LNCAP (cell line): Measurements from ENCODE around the gene HINT2.

Source experiments
- TF ChIP-seq, protein P1 (sequence below): fragments of 450-650 bp; IDR thresholded peaks from 2 replicates; pipeline ENCODE4 v1.5.1; 2017; ENCODE audit warnings: mild to moderate bottlenecking

Gene HINT2

DNA sequence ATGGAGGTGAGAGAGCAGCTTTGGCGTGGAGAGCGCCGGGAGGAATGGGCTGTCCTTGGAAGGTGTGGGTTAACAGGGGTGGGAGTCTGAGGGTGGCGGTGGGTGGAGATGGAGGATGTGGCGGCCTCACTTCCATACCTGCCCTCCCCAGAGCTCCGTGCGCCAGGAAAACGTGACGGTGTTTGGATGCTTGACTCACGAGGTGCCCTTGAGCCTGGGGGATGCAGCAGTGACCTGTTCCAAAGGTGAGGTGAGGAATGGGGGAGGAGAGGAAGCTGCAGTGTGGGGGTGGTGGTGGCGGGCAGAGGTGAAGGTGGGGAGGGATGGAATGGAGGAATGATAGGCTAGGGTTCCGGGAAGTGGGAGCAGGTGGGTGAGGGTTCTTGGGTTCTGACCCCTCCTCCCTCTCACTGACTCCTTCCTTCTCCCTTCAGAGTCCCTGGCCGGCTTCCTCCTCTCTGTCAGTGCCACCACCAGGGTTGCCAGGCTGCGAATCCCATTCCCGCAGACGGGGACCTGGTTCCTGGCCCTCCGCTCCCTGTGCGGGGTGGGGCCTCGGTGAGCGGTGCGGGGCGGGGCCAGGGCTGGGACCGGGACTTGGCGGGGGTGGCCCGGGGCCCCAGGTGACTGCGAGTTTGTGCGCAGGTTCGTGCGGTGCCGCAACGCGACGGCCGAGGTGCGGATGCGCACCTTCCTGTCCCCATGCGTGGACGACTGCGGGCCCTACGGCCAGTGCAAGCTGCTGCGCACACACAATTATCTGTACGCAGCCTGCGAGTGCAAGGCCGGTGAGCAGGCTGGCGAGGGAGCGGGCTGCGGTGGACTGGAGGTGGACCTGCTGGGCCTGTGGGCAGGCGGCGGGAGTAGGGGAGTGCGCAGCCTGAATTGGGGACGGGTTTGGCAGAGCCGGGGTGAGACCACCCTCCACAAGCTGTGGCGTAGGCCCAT, 31.3 kb upstream of the HINT2 start:
- TF ChIP-seq, protein P1, sequence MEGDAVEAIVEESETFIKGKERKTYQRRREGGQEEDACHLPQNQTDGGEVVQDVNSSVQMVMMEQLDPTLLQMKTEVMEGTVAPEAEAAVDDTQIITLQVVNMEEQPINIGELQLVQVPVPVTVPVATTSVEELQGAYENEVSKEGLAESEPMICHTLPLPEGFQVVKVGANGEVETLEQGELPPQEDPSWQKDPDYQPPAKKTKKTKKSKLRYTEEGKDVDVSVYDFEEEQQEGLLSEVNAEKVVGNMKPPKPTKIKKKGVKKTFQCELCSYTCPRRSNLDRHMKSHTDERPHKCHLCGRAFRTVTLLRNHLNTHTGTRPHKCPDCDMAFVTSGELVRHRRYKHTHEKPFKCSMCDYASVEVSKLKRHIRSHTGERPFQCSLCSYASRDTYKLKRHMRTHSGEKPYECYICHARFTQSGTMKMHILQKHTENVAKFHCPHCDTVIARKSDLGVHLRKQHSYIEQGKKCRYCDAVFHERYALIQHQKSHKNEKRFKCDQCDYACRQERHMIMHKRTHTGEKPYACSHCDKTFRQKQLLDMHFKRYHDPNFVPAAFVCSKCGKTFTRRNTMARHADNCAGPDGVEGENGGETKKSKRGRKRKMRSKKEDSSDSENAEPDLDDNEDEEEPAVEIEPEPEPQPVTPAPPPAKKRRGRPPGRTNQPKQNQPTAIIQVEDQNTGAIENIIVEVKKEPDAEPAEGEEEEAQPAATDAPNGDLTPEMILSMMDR: no peak

DNA sequence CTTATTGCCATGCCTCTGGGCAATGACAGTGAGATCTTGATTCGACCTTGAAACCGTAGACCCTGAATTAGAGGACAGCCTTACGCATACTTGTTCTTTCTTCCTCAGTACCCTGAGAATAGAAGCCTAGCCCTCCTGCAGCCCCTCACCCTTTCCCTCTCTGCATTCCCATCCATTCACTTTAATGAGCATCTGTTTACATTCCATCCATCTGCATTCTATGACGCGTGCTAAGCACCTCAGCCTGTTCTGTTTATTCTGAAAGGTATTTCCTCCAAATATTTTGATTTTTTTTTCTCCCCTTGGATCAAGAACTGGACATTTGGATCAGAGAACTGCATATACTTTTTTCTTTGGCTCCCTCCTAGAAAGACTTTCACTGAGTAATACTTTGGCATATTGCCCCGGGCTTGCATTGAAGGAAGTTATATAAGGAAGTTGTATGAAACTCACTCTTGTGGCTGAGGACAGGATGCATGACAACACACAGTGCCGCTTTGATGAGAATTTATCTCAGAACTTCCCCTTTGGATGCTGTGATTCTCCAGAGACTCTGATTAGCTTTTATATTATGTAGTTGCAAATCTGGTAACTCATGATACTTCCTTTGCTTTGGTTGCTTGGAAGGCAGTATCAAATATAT, 29.9 kb upstream of the HINT2 start:
- TF ChIP-seq, protein P1: no peak

DNA sequence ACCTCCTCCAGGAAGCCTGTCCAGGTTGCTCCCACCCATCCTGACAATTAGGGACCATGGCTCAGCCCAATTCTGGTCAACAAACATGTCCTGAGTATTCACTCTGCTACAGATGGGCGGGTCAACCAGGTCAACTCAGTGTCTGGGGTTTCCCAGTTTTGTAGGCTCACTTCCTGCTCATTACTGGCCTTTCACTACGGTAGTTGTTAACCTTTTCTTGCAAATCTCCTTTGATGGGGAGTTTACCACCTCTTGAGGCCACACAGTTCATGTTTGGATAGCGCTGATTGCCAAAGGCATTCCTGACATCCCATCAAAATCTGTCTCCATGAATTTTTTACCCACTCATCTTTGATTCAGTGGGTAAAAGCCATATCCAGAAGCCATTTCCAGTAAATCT, 28.0 kb upstream of the HINT2 start:
- TF ChIP-seq, protein P1: no peak

DNA sequence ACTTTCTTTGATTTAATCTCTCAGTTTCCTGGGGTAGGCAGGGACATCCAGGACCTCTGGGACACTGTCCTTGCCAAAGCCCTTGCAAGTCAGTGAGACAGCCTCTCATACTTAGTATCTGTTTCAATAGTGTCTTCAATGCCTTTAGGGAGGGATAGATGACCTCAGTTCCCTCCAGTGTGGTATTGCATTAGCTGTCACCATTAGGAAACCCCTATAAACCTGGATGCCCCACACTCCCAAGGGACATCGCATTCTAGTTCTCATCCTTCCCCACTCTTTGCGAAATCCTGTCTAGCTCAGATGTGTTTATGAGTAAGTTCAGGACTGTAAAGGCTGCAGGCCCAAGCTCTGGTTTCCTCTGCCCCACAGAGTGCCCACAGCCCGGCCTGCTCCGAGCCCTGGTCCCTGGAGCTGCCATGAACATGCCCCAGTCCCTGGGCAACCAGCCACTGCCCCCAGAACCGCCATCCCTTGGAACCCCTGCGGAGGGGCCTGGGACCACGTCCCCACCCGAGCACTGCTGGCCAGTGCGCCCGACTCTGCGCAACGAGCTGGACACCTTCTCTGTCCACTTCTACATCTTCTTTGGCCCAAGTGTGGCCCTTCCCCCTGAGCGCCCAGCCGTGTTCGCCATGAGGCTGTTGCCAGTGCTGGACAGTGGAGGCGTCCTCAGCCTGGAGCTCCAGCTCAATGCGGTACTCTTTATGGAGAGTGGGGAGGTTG, 27.3 kb upstream of the HINT2 start:
- TF ChIP-seq, protein P1: no peak

DNA sequence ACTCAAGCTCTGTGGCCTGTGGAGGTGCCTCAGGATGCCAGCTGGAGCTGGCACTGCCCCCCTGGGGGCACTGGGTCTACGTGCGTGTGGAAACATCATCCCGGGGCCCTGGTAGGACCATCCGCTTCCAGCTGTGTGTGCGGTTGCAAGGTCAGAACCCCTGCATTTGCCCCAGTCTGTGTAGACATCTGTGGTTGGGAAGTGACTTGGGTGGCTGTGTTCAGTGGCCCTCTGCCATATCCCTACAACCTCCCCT, 26.7 kb upstream of the HINT2 start:
- TF ChIP-seq, protein P1: no peak

DNA sequence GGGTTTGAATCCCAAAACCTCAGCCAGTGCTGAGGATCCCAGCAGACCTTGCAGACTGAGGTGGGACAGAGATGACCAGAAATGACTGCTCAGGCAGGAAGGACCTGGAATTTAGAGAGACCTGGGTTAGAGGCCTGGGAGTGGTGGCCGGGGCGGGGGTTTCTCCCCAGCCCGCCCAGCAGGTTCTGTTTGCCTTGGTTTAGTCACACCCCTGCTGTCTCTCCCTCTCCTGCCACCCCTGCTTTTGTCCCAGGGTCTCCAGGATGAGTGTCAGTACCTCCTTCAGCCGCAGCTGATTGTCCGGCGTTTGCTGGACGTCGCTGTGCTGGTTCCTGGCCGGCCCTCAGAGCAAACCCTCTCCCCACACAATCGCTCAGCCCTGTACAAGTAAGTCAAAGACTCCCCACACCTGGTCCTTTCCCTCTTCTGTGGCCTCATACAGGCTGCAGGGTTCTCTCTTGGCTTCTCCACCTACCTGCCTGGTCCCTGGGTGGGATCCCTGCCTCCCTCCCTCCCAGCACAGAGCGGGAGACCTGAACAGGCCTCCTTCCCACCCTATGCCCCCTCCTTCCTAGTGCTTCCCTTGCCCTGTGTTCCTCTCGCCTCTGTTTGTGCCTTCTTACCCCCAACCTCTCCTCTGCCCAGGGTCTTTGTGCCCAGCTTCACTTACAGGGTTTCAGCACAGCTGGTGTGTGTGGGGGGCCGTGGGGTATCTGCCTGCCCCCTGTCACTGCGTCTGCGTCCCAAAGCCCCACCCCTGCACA, 26.2 kb upstream of the HINT2 start:
- TF ChIP-seq, protein P1: no peak

DNA sequence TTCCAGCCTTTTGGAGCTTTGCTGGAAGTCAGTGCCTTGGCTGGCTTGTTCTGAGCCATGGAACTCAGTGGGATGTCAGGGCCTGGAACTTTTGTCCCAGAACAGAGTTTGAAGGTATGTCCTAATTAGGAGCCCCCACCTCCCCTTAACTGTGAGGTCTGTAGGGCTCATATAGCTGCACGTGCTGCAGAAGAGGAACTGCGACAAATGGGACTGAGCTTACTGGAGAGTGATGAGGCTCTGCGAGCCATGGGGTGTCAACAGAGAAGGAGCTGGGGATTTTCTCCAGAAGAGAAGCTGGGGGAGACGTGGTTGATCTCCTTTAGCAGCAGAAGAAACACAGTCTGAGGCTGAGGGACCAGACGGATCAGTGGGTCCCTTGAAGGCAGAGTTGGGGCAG, 25.1 kb upstream of the HINT2 start:
- TF ChIP-seq, protein P1: no peak
